Mesothelial cell of epicardium (in vitro differentiated cells): ENCODE measurements around the gene BAHCC1. TPM values are rescaled to one million over a fixed set of nuclear protein-coding genes. Genes with fewer than 3 reads are reported as not detected.

Experiments used
- DNase-seq, 2 experiments: peaks; one replicate each; pipeline ENCODE4 v3.0.0; 2021; ENCODE audit warnings: low spot score in 2 of 2; ENCODE audit not compliant: unreplicated experiment in 2 of 2
- H3K27ac Mint-ChIP-seq: 2 replicates; pipeline ENCODE4 v1.8.0; 2021; ENCODE audit warnings: mixed read lengths
- H3K27me3 Mint-ChIP-seq: 2 replicates; pipeline ENCODE4 v1.8.0; 2021; ENCODE audit warnings: low read depth, mixed read lengths
- H3K36me3 Mint-ChIP-seq: 2 replicates; pipeline ENCODE4 v1.8.0; 2021; ENCODE audit warnings: mixed read lengths
- H3K4me1 Mint-ChIP-seq: 2 replicates; pipeline ENCODE4 v1.8.0; 2021; ENCODE audit warnings: mixed read lengths
- H3K4me3 Mint-ChIP-seq: 2 replicates; pipeline ENCODE4 v1.8.0; 2021; ENCODE audit warnings: mild to moderate bottlenecking, moderate library complexity, mixed read lengths
- H3K9me3 Mint-ChIP-seq: 2 replicates; pipeline ENCODE4 v1.8.0; 2021; ENCODE audit warnings: mixed read lengths
- CTCF ChIP-seq: fragments of 200-600 bp; sonication (generic); IDR thresholded peaks from one replicate; pipeline ENCODE4 v1.5.0; 2021; ENCODE audit warnings: antibody characterized with exemption; ENCODE audit not compliant: unreplicated experiment
- total RNA-seq: library from RNA; stranded (reverse); gene quantifications from 3 replicates; pipeline ENCODE4 v1.2.1, GENCODE V29; 2021

The BAHCC1 gene
- total RNA-seq, 1 donor from 2014 or later: 34.9 TPM

DNA sequence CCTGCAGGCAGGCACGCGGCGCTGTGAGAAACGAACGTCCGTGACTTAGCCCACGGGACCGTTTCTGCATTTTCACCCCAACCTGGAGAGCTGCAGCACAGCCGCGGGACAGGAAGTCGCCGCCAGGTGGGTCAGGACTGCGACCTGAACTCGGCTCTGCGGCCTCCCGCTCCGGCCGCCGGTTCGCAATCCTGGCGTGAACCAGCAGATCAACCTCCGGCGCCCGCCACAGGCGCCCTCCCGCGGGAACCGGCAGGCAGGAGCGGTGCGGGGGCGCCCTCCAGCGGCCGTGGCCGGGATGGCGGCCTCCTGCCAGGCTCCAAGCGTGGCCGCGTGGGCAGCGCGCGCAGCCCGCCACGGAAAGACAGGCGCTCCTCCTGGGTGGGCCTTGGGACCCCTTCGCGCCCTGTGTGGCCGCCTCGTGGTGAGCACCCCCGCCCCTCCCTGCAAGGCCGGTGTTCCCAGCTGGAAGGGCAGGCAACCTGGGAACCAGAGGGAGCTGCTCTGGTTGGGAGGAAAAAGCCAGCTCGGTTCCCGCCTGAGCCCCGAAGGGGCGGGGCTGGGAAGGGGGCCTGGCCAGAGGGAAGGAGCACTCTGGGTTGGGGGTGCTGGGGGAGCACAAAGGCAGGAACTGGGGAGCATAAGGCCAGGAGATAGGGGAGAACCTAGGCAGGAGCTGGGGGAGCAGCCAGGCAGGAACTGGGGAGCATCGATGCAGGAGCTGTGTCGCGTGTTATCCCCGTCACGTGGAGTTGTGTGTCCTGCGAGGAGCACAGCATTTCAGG, 89.1 kb downstream of the BAHCC1 start:
- H3K27ac Mint-ChIP-seq: no peak overlapping the region
- peaks cover 20% of the 10 kb centered on the region for H3K27me3 Mint-ChIP-seq
- H3K36me3 Mint-ChIP-seq: no peaks in the 10 kb centered on the region
- H3K4me3 Mint-ChIP-seq: peak overlapping the region; percentile 56
- DNase-seq: peak; percentile 80 to 95
- no peaks in the 10 kb centered on the region for H3K9me3 Mint-ChIP-seq
- TF ChIP-seq CTCF: peak; percentile 99
- H3K4me1 Mint-ChIP-seq: peaks cover 20% of the 10 kb centered on the region

- Mint-ChIP-seq H3K36me3 (no peaks in the 10 kb centered on the region), H3K27me3 (peaks cover 15% of the 10 kb centered on the region), H3K27ac (no peak overlapping the region), H3K4me1 (peaks cover 23% of the 10 kb centered on the region), H3K4me3 (peak overlapping the region; percentile 15), H3K9me3 (no peaks in the 10 kb centered on the region)
- DNase-seq: no peak
- no peak for TF ChIP-seq CTCF
Observed at GRCh38 chr17:81486199-81486810, 91.0 kb downstream of the BAHCC1 start.

DNA sequence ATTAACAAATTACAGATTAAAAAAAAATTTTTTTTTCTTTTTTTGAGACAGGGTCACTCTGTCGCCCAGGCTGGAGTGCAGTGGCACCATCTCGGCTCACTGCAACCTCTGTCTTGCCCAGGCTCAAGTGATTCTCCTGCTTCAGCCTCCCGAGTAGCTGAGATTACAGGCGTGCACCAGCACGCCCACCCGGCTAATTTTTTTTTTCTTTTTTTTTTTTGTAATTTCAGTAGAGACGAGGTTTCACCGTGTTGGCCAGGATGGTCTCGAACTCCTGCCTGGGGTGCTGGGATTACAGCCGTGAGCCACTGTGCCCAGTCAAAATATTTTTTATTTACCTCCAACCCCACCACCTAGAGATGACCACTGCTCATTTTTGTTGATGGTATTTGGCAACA, 91.8 kb downstream of the BAHCC1 start:
- Mint-ChIP-seq H3K36me3 (no peaks in the 10 kb centered on the region), H3K27ac (no peak overlapping the region), H3K4me3 (peak overlapping the region; percentile 51), H3K27me3 (peaks cover 15% of the 10 kb centered on the region), H3K4me1 (peaks cover 20% of the 10 kb centered on the region), H3K9me3 (no peaks in the 10 kb centered on the region)
- DNase-seq: no peak
- no peak for TF ChIP-seq CTCF

DNA sequence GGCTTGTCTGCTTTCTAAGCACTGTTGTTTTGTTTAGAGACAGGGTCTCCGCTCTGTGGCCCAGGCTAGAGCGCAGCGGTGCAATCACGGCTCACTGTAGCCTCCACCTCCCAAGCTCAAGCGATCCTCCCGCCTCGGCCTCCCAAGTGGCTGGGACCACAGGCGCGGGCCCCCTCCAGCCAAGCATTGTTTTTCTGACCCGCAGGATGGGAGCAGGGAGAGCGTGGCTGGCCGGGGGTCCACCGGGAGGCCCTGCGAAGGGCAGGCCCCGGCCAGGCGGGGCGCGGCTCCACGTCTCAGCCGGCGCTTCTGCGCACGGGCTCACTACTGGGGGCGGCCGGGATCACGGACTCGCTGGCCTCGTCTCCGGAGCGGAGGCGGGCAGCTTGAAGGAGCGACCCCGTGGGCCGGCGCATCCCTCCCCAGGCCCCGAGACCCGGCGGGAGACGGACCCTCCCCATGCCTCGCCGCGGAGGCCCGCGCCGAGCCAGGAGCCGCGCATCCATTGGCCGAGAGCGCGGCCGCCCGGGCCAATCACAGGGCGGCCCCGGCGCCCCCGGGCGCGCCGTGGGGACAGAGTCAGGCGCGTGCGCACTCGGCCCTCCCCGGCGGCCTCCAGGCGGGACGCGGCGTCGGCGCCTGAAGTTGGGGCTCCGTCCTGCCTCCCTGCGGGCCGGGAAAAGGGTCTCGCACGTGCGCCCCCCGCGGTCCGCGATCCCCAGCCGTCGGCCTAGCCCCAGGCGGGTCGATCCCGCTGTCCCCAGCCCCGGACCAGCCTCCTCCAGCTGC, 92.4 kb downstream of the BAHCC1 start:
- peak; percentile 74 to 83 for DNase-seq
- Mint-ChIP-seq H3K36me3 (no peaks in the 10 kb centered on the region), H3K4me1 (peaks cover 15% of the 10 kb centered on the region), H3K27me3 (peaks cover 19% of the 10 kb centered on the region), H3K27ac (no peak overlapping the region), H3K9me3 (no peaks in the 10 kb centered on the region), H3K4me3 (peak overlapping the region; percentile 51)
- TF ChIP-seq CTCF: no peak

GRCh38 chr17:81488276-81488860, 93.1 kb downstream of the BAHCC1 start:
- no peak overlapping the region for H3K27ac Mint-ChIP-seq
- H3K4me1 Mint-ChIP-seq: peaks cover 13% of the 10 kb centered on the region
- H3K36me3 Mint-ChIP-seq: no peaks in the 10 kb centered on the region
- peaks cover 22% of the 10 kb centered on the region for H3K27me3 Mint-ChIP-seq
- peak; percentile 12 for TF ChIP-seq CTCF
- no peak overlapping the region for H3K4me3 Mint-ChIP-seq
- H3K9me3 Mint-ChIP-seq: no peaks in the 10 kb centered on the region
- DNase-seq: no peak
